ENCODE results near the gene SLC17A9.

SLC17A9 gene

GRCh38 chr20:62952373-62952967, at the start of gene SLC17A9:
Gene SLC17A9, plus strand, starts transcription at chr20:62952709. Its CDS starts 122 bp downstream, at chr20:62952831.
- DNase-seq: peak; percentile 76

GRCh38 chr20:62902926-62903615, 49.4 kb upstream of the SLC17A9 start:
- no peak for DNase-seq

DNA sequence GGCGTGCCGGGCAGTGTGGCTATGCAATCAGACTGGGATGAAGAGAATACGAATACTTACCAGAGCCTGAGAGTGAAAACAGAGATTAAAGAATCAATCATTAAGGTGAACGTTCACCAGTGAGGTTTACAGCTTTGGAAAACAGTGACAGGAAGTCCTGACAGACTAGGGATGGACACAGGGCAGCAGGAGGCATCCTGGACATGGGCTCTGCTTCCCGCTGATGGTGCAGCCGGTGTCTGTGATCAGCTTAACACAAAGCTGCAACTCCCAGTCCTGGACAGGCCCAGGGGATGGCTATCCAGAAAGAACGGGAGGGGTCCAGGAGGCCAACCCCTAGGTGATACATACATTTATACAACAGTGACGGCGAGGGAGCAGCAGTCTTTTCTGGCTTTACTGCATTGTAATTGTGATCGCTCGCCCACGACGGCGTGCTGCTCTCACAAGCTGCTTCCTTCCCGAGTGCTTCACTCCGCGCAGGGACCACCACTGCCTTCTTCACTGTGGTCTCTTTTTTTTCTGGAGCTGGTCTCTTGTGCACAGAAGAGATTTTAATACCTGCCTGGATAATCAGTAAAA, 46.9 kb upstream of the SLC17A9 start:
- no peak for DNase-seq

- no peak for DNase-seq
Observed at GRCh38 chr20:62906209-62906608, 46.3 kb upstream of the SLC17A9 start.

GRCh38 chr20:62906647-62907375, 45.7 kb upstream of the SLC17A9 start:
- no peak for DNase-seq

GRCh38 chr20:62907384-62908317, 44.9 kb upstream of the SLC17A9 start:
- DNase-seq: no peak

DNA sequence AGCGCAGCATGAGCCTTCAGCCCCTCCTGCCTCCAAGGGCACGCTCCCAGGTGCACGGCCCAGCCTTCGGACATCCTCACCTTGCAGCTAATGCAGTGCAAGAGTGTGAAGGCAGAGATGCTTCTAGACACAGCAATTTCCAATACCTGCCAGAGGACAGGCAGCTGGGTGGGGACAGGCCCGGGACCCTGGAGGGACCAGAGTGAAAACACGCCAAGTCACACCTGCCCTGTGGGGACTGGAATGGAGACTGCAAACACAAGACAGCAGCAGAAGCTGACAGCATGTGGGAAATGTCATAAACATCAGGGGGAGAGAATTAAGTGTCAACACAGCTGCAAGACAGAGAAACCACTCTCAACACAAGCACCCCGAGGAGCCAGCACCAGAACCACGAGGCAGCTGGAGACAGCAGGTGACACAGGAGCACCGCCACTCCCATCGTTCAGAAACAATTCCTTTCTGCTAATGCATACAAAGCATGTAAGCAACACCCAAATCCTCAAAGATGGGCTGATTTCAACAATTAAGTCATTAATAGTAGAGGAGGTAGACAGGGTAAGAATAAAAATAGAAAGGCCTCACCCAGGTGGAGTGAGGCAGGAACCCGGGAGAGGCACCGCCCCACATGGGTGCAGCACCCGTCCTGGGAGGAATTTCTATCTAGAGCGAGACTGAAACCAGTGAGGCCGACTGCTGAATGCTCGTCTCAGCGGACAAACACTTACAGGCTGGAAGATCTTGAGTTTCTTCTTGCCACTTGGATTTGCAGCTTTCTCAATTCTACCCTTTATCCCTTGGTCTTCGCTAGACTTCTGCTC, 43.3 kb upstream of the SLC17A9 start:
- DNase-seq: no peak

DNA sequence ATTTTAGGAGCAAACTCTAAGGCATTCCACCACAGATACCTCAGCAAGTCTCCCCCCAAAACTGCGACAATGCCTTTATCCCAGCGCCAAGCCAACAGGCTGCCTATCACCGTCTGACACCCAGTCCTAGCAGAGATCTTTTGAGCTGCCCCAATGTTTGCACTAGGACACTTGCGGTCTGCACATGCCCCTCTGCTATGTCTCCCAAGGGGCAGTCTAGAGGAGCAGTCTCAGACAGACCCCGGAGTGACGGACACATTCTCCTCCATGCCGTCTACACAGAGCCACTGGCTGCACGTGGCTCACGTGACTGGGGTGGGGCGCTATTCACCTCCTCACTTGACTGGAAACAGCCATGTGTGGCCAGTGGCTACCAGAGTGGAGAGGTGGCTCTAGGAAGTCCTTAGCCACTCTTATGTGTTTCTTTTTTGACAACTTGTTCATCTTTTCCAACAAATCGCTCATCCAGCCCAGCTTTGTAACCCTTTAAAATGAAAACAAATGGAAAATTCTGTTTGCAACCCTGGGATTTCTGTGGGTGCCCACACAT, 42.2 kb upstream of the SLC17A9 start:
- no peak for DNase-seq

DNA sequence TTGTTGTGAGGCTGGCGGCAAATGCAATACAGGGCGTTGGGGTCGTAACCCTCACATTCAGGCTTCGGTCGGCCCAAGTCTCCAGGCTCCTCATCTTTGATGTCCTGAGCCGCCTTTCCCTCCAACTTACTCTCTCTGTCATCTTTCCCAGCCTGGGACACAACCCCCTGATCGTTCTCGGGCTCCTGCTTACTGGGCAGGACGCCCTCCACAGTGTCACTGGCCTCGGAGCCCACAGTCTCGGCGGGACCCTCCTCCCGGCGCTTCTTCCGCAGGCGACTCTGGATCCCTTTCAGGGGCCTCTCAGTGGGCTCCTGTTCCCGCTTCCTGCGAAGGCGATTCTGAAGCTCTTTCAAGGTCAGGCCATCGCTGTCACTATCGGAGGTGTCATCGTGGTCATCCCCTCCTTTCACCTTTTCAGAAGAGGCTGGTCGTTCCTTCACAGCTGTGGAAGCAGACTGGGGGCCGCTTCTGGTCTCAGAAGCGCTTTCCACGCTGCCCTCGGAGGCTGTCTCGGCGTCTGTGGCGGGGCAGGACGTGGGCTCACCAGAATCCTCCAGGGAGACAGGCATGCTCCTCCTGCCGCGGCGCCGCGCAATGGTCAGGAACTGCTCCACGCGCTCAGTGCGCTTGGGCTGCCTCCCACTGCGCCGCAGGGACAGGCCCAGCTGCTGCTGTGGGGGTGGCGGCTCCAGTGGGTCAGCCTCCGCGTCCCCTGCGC, 41.6 kb upstream of the SLC17A9 start:
- DNase-seq: no peak

GRCh38 chr20:62911701-62912280, 40.7 kb upstream of the SLC17A9 start:
- DNase-seq: no peak

DNA sequence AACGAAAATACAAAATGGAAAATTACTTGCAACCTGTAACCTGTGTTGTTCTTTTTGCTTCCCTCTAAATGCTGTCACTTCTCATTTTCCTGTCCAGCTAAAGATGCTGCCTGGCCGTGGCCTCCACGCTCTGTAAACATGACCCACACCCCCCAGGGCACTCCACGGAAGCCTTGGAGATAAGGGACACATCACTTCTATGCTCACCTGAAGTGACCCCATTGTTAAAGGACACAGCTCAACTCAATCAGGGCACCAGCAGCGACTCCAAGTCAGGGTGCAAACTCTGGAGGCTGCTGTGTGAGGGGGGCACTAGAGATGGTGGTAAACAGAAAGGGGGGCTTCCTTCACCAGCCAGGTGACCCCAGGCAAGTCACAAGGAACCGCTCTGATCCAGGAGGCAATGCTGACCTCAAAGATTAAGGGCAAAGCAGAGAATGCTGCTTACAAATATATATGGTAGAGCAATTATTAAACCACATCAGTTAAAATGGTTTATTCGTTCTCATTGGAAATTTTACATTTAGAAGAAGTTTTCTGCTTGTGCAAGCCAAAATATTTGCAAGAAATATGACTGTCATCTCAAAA, 39.4 kb upstream of the SLC17A9 start:
- no peak for DNase-seq

GRCh38 chr20:62914436-62914835, 38.1 kb upstream of the SLC17A9 start:
- DNase-seq: no peak

DNA sequence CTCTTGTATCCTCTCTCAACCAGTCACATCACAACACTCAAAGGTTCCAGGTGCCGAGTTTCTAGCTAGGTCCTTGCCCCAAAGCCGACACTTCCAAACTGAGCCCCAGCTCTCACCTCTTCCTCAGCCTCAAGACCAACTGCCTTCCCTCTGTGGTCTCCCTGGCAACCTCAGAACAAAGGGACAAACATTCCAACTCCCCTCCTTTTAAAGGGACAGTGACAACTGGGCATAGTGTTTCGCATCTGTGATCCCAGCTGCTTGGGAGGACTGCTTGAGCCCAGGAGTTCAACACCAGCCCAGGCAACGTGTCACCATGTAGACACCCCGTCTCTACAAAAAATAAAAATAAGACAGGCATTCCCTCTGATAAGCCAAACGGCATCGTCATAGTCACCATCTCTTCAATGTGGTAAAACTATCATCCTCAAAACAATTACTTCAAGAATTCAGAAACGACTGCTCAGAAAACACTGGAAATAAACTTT, 37.5 kb upstream of the SLC17A9 start:
- DNase-seq: peak; percentile 56

GRCh38 chr20:62916703-62917476, 35.6 kb upstream of the SLC17A9 start:
- DNase-seq: no peak

GRCh38 chr20:62917720-62918119, 34.8 kb upstream of the SLC17A9 start:
- DNase-seq: no peak

GRCh38 chr20:62918147-62918546, 34.4 kb upstream of the SLC17A9 start:
- no peak for DNase-seq

GRCh38 chr20:62918831-62919230, 33.7 kb upstream of the SLC17A9 start:
- DNase-seq: peak; percentile 34

GRCh38 chr20:62920039-62920645, 32.4 kb upstream of the SLC17A9 start:
- DNase-seq: no peak

All from MV-4-11 (cell line).